Smooth muscle cell (in vitro differentiated cells): ENCODE measurements around the gene TMEM167B. TPM values are rescaled to one million over a fixed set of nuclear protein-coding genes. Genes with fewer than 3 reads are reported as not detected.

Experiments used
- DNase-seq: peaks from one replicate; lab custom pipeline; 2025; ENCODE audit not compliant: unreplicated experiment; lab: John Stamatoyannopoulos, UW
- H2AFZ ChIP-seq: fragments of 200-600 bp; sonication (generic); 2 replicates; pipeline ENCODE4 v1.6.0; 2016; ENCODE audit warnings: antibody characterized with exemption, low read depth, mild to moderate bottlenecking
- H3F3A ChIP-seq: fragments of 200-600 bp; sonication (generic); 2 replicates; pipeline ENCODE4 v1.6.0; 2017; ENCODE audit warnings: antibody characterized with exemption, low read depth
- H3K27ac ChIP-seq: fragments of 200-600 bp; sonication (generic); 2 replicates; pipeline ENCODE4 v1.5.1; 2016; ENCODE audit warnings: low read depth, mild to moderate bottlenecking
- H3K27me3 ChIP-seq: fragments of 200-600 bp; sonication (generic); 2 replicates; pipeline ENCODE4 v1.6.1; 2016; ENCODE audit warnings: low read depth, mild to moderate bottlenecking
- H3K36me3 ChIP-seq: fragments of 200-600 bp; sonication (generic); 2 replicates; pipeline ENCODE4 v1.5.1; 2016; ENCODE audit warnings: low read depth
- H3K4me1 ChIP-seq: fragments of 200-600 bp; sonication (generic); 2 replicates; pipeline ENCODE4 v1.5.1; 2016; ENCODE audit warnings: low read depth
- H3K4me2 ChIP-seq: fragments of 200-600 bp; sonication (generic); 2 replicates; pipeline ENCODE4 v1.6.0; 2016; ENCODE audit warnings: mild to moderate bottlenecking
- H3K4me3 ChIP-seq: fragments of 200-600 bp; sonication (generic); 2 replicates; pipeline ENCODE4 v1.5.1; 2016; ENCODE audit warnings: mild to moderate bottlenecking
- H3K79me2 ChIP-seq: fragments of 200-600 bp; sonication (generic); 2 replicates; pipeline ENCODE4 v1.6.0; 2016; ENCODE audit warnings: low read depth, mild to moderate bottlenecking
- H3K9ac ChIP-seq: fragments of 200-600 bp; sonication (generic); 2 replicates; pipeline ENCODE4 v1.6.0; 2016; ENCODE audit warnings: low read depth
- H3K9me3 ChIP-seq: fragments of 200-600 bp; sonication (generic); replicated peaks from 2 replicates; pipeline ENCODE4 v1.5.1; 2016; ENCODE audit warnings: low read depth
- H4K20me1 ChIP-seq: fragments of 200-600 bp; sonication (generic); 2 replicates; pipeline ENCODE4 v1.6.0; 2016; ENCODE audit warnings: low read depth
- WGBS: methylation state at CpG from one replicate; pipeline ENCODE4 v1.1.7; 2016; ENCODE audit warnings: low lambda C conversion rate; 5-methylcytosine and 5-hydroxymethylcytosine counted together
- polyA plus RNA-seq: library from polyadenylated mRNA; unstranded; fragments of >200 nt; fragmentation: Nextera tagmentation; extraction: Ambion mirVana; gene quantifications from 2 replicates; pipeline ENCODE4 v1.2.1, GENCODE V29; 2016
- total RNA-seq: library from RNA; depleted of rRNA; stranded (reverse); fragments of >200 nt; gene quantifications from 2 replicates; pipeline ENCODE4 v1.2.3, GENCODE V29; 2014
- TF ChIP-seq, protein P1 (sequence below): fragments of 200-600 bp; sonication (generic); IDR thresholded peaks from 2 replicates; pipeline ENCODE4 v1.5.1; 2017; ENCODE audit warnings: borderline replicate concordance, mild to moderate bottlenecking, antibody characterized with exemption; ENCODE audit not compliant: insufficient read depth, poor library complexity, severe bottlenecking

TMEM167B gene
- total and polyA plus RNA-seq, 2 experiments from 2014 or later, result 24.2 to 31.6 TPM

DNA sequence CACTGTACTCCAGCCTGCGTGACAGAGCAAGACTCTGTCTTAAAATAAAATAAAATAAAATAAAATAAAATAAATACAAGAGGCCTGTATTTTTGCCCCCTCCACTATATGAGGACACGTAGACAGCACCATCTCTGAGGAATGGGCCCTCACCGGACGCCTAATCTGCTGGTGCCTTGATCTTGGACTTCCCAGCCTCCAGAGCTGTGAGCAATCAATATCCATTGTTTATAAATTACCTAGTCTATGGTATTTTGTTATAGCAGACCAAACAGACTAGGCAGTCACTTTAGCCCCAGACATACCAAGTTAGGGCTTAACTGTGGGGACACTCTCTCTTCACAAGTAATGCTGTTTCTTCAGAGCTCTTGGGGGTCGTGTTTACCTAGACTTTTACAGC, 29.8 kb downstream of the TMEM167B start:
- Histone ChIP-seq H3K9me3 (no peaks in the 10 kb centered on the region), H3K79me2 (no peaks in the 10 kb centered on the region), H3F3A (no peaks in the 10 kb centered on the region), H3K4me1 (no peaks in the 10 kb centered on the region), H3K36me3 (no peaks in the 10 kb centered on the region), H3K4me2 (no peak overlapping the region), H3K4me3 (no peak overlapping the region), H3K27ac (no peak overlapping the region), H2AFZ (no peak overlapping the region), H4K20me1 (no peaks in the 10 kb centered on the region), H3K9ac (no peak overlapping the region), H3K27me3 (peaks cover 11% of the 10 kb centered on the region)
- TF ChIP-seq, protein P1, sequence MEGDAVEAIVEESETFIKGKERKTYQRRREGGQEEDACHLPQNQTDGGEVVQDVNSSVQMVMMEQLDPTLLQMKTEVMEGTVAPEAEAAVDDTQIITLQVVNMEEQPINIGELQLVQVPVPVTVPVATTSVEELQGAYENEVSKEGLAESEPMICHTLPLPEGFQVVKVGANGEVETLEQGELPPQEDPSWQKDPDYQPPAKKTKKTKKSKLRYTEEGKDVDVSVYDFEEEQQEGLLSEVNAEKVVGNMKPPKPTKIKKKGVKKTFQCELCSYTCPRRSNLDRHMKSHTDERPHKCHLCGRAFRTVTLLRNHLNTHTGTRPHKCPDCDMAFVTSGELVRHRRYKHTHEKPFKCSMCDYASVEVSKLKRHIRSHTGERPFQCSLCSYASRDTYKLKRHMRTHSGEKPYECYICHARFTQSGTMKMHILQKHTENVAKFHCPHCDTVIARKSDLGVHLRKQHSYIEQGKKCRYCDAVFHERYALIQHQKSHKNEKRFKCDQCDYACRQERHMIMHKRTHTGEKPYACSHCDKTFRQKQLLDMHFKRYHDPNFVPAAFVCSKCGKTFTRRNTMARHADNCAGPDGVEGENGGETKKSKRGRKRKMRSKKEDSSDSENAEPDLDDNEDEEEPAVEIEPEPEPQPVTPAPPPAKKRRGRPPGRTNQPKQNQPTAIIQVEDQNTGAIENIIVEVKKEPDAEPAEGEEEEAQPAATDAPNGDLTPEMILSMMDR, result no peak
- WGBS, result 92% methylated on average over 5 of the region's 5 CpGs
- DNase-seq, result no peak

DNA sequence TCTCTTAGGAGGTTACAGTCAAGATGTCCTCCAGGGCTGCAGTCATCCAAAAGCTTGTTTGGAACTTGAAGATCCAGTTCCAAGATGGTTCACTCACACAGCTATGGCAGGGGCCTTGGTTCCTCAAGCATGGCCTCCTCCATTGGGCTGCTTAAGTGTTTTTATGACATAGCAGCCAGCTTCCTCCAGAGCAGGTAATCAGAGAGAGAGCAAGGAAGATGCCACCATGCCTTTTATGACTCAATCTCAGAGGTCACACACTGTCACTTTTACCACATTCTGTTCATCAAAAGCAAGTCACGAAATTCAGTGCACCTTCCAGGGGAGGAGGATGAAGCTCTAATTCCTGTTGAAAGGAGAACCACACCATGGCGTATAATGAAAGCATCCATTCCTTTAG, 40.5 kb downstream of the TMEM167B start:
- no peak overlapping the region for H3K27ac ChIP-seq

DNA sequence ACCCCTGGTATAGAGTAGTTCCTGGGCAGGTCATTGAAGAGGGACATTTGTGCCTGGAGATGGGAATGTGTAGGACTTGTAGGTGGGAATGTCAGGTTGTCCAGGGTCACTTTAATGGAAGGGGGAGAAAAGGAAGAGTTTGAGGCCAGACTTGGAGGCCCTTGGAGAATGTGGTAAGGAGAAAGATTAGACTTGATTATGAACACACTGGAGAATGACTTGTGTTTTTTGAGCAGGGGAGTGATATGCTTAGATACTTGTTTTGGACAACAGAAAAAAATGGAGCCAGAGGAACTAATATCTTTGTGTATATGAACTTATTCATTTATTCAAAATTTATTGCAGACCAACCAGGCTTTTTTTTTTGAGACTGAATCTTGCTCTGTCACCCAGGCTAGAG, 41.2 kb downstream of the TMEM167B start:
- H2AFZ ChIP-seq, result no peak overlapping the region
- H3K79me2 ChIP-seq, result no peaks in the 10 kb centered on the region
- no peak overlapping the region for H3K4me2 ChIP-seq
- no peak overlapping the region for H3K27ac ChIP-seq
- no peaks in the 10 kb centered on the region for H3K27me3 ChIP-seq
- H3K36me3 ChIP-seq, result no peaks in the 10 kb centered on the region
- TF ChIP-seq, protein P1, result no peak
- H4K20me1 ChIP-seq, result no peaks in the 10 kb centered on the region
- no peak for DNase-seq
- no peaks in the 10 kb centered on the region for H3K4me1 ChIP-seq
- H3F3A ChIP-seq, result no peaks in the 10 kb centered on the region
- no peaks in the 10 kb centered on the region for H3K9me3 ChIP-seq
- no peak overlapping the region for H3K9ac ChIP-seq
- H3K4me3 ChIP-seq, result no peak overlapping the region

More for the DNA sequence above, 40.5 kb downstream of the TMEM167B start:
- Histone ChIP-seq H3F3A (no peaks in the 10 kb centered on the region), H3K4me2 (no peak overlapping the region), H3K9me3 (no peaks in the 10 kb centered on the region), H3K79me2 (no peaks in the 10 kb centered on the region), H3K9ac (no peak overlapping the region), H3K27me3 (no peaks in the 10 kb centered on the region), H3K36me3 (no peaks in the 10 kb centered on the region), H3K4me3 (no peak overlapping the region), H3K4me1 (no peaks in the 10 kb centered on the region), H2AFZ (no peak overlapping the region), H4K20me1 (no peaks in the 10 kb centered on the region)
- TF ChIP-seq, protein P1, result no peak
- WGBS, result 90% methylated on average over 2 of the region's 2 CpGs
- no peak for DNase-seq

DNA sequence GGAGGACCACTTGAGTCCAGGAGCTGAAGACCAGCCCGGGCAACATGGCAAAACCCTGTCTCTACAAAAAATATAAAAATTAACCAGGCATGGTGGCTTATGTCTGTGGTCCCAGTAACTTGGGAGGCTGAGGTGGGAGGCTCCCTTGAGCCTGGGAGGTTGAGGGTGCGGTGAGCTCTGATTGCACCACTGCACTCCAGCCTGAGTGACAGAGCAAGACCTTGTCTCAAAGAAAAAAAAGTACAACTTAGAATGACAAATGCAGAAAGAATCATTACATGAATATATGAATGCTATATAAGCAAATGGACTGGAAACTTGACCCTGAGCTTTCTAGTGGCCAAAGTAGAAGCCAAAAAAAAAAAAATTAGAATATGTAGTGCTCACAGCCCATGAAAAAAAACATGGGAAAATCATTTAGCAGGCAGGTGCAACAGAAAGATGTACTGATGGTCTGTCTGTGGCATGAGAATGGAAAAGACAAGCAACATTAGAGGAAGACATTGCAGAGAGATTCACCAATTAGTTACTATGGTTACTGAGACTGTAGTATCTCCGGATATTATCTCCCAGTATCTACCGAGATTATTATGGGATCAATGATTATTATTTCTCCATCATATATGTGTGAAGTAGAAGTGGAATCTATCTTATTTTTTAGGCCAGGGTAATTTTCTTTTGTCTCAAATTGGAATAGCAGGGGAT, 42.6 kb downstream of the TMEM167B start:
- Histone ChIP-seq H3K9ac (no peak overlapping the region), H3K4me3 (no peak overlapping the region), H3K9me3 (no peaks in the 10 kb centered on the region), H3K27me3 (no peaks in the 10 kb centered on the region), H3K27ac (no peak overlapping the region), H3K79me2 (no peaks in the 10 kb centered on the region), H2AFZ (no peak overlapping the region), H3K36me3 (no peaks in the 10 kb centered on the region), H3F3A (no peaks in the 10 kb centered on the region), H4K20me1 (no peaks in the 10 kb centered on the region), H3K4me2 (no peak overlapping the region), H3K4me1 (no peaks in the 10 kb centered on the region)
- TF ChIP-seq, protein P1, result no peak
- no peak for DNase-seq
- 90% methylated on average over 4 of the region's 4 CpGs for WGBS
